H1 (cell line): ENCODE results near the gene PHTF1. TPM values are rescaled to one million over a fixed set of nuclear protein-coding genes. Genes with fewer than 3 reads are reported as not detected.

Experiments used
- CTCF ChIA-PET: fragments of 300-600 bp; sonication (Branson Sonifier 250); formaldehyde crosslinking; loops from one replicate; lab custom pipeline; 2021; ENCODE audit not compliant: partially characterized antibody; lab: Charles Lee
- POLR2A ChIA-PET: fragments of 300-600 bp; sonication (Branson Sonifier 250); formaldehyde crosslinking; loops from one replicate; lab custom pipeline; 2021; ENCODE audit warnings: inconsistent platforms; ENCODE audit not compliant: partially characterized antibody; lab: Charles Lee
- DNase-seq, 2 experiments: peaks; one replicate each; pipeline versions ENCODE4 v3.0.0 to v3.0.0-alpha.2; 2010 to 2022; ENCODE audit warnings: low spot score in 2 of 2, low read depth in 1 of 2, mixed read lengths in 1 of 2
- FAIRE-seq: peaks from 2 replicates; lab custom pipeline; 2011; peaks lifted over from hg19 to GRCh38; lab: Jason Lieb, UNC
- H2AFZ ChIP-seq: 2 replicates; pipeline ENCODE4 v1.8.1; 2012; ENCODE audit warnings: low read length, inconsistent platforms
- H2AK5ac ChIP-seq: 2 replicates; pipeline ENCODE4 v1.6.1; 2013; ENCODE audit warnings: low read depth, low read length
- H2BK120ac ChIP-seq: replicated peaks from 2 replicates; pipeline ENCODE3; 2013; ENCODE audit warnings: low read depth, low read length, inconsistent platforms
- H2BK12ac ChIP-seq: 2 replicates; pipeline ENCODE4 v1.6.1; 2013; ENCODE audit warnings: low read depth, low read length
- H2BK15ac ChIP-seq: 2 replicates; pipeline ENCODE4 v1.6.1; 2013; ENCODE audit warnings: low read length
- H2BK20ac ChIP-seq: 2 replicates; pipeline ENCODE4 v1.6.1; 2013; ENCODE audit warnings: low read length
- H2BK5ac ChIP-seq: 2 replicates; pipeline ENCODE4 v1.6.1; 2013; ENCODE audit warnings: low read depth, low read length
- H3K14ac ChIP-seq: 2 replicates; pipeline ENCODE4 v1.6.1; 2013; ENCODE audit warnings: inconsistent platforms; ENCODE audit not compliant: insufficient read length
- H3K18ac ChIP-seq: 2 replicates; pipeline ENCODE4 v1.6.1; 2013; ENCODE audit warnings: low read length; ENCODE audit errors: extremely low read depth
- H3K23ac ChIP-seq: 2 replicates; pipeline ENCODE4 v1.6.1; 2013; ENCODE audit warnings: inconsistent platforms; ENCODE audit not compliant: insufficient read length
- H3K23me2 ChIP-seq: 2 replicates; pipeline ENCODE4 v1.6.1; 2013; ENCODE audit warnings: low read depth, low read length
- H3K27ac ChIP-seq: 2 replicates; pipeline ENCODE4 v1.6.1; 2011; ENCODE audit warnings: low read depth, low read length, inconsistent platforms
- H3K27me3 ChIP-seq, 4 experiments: replicated peaks in 1 of 4; 1 replicate in 1 of 4; 2 replicates in 3 of 4; pipeline versions ENCODE4 v1.6.1 to v1.8.1; 2011 to 2013; ENCODE audit warnings: low read length in 3 of 4, mild to moderate bottlenecking in 3 of 4, inconsistent platforms in 2 of 4, mixed read lengths in 2 of 4, moderate library complexity in 1 of 4; ENCODE audit not compliant: control insufficient read depth in 3 of 4, insufficient read depth in 3 of 4; ENCODE audit errors: extremely low read depth in 1 of 4
- H3K36me3 ChIP-seq, 4 experiments: 2 replicates each; pipeline versions ENCODE4 v1.6.1 to v1.8.1; 2011 to 2013; ENCODE audit warnings: mild to moderate bottlenecking in 4 of 4, low read length in 3 of 4, moderate library complexity in 2 of 4, control low read depth in 1 of 4, inconsistent platforms in 1 of 4; ENCODE audit not compliant: insufficient read depth in 4 of 4, control insufficient read depth in 2 of 4
- H3K4ac ChIP-seq: replicated peaks from 2 replicates; pipeline ENCODE3; 2013; ENCODE audit warnings: low read length, low read depth, mixed read lengths, inconsistent platforms; ENCODE audit not compliant: insufficient read length
- H3K4me1 ChIP-seq, 4 experiments: replicated peaks in 1 of 4; 1 replicate in 1 of 4; 2 replicates in 3 of 4; pipeline versions ENCODE4 v1.6.1 to v1.8.1; 2011 to 2013; ENCODE audit warnings: low read length in 3 of 4, inconsistent platforms in 2 of 4, mixed read lengths in 1 of 4; ENCODE audit not compliant: insufficient read depth in 4 of 4, control insufficient read depth in 3 of 4
- H3K4me2 ChIP-seq, 2 experiments: 2 replicates each; pipeline versions ENCODE4 v1.6.1 to v1.8.1; 2011 to 2013; ENCODE audit warnings: low read depth in 2 of 2, low read length in 2 of 2, control low read depth in 1 of 2, inconsistent platforms in 1 of 2, mild to moderate bottlenecking in 1 of 2; ENCODE audit not compliant: insufficient read depth in 1 of 2
- H3K4me3 ChIP-seq, 4 experiments: fragments of 200-600, 300-600 bp in 1 of 4; sonication (generic), shearing (Covaris generic), sonication (Bioruptor Twin) in 1 of 4; 2 replicates each; pipeline versions ENCODE4 v1.5.1 to v1.8.1; 2011 to 2016; ENCODE audit warnings: low read length in 4 of 4, low read depth in 3 of 4, control low read depth in 2 of 4, inconsistent platforms in 2 of 4, mild to moderate bottlenecking in 2 of 4, mixed read lengths in 1 of 4, moderate library complexity in 1 of 4; ENCODE audit not compliant: insufficient read depth in 2 of 4; ENCODE audit errors: extremely low read depth in 1 of 4
- H3K56ac ChIP-seq: replicated peaks from 2 replicates; pipeline ENCODE3; 2013; ENCODE audit warnings: low read depth, mild to moderate bottlenecking, mixed read lengths, low read length, inconsistent platforms; ENCODE audit not compliant: insufficient read length
- H3K79me1 ChIP-seq: 2 replicates; pipeline ENCODE4 v1.6.1; 2013; ENCODE audit warnings: low read depth, low read length, control low read depth
- H3K79me2 ChIP-seq, 2 experiments: 2 replicates each; pipeline versions ENCODE4 v1.6.1 to v1.8.1; 2012 to 2013; ENCODE audit warnings: low read length in 2 of 2, mild to moderate bottlenecking in 2 of 2, inconsistent platforms in 1 of 2; ENCODE audit not compliant: insufficient read depth in 2 of 2, control insufficient read depth in 1 of 2
- H3K9ac ChIP-seq, 4 experiments: replicated peaks in 1 of 4; 1 replicate in 1 of 4; 2 replicates in 3 of 4; pipeline versions ENCODE4 v1.6.1 to v1.8.1; 2011 to 2013; ENCODE audit warnings: low read depth in 3 of 4, low read length in 3 of 4, control low read depth in 2 of 4, mild to moderate bottlenecking in 2 of 4, moderate library complexity in 2 of 4, inconsistent platforms in 1 of 4; ENCODE audit errors: extremely low read depth in 1 of 4
- H3K9me3 ChIP-seq, 2 experiments: 2 replicates each; pipeline versions ENCODE4 v1.6.1 to v1.8.1; 2012 to 2013; ENCODE audit warnings: mild to moderate bottlenecking in 2 of 2, moderate library complexity in 2 of 2, control low read depth in 1 of 2, inconsistent platforms in 1 of 2, low read depth in 1 of 2, low read length in 1 of 2, mixed read lengths in 1 of 2; ENCODE audit not compliant: insufficient read depth in 2 of 2
- H4K20me1 ChIP-seq, 2 experiments: replicated peaks in 1 of 2; 2 replicates each; pipeline versions ENCODE3 to v1.8.1; 2011 to 2013; ENCODE audit warnings: inconsistent platforms in 2 of 2, low read length in 2 of 2, mild to moderate bottlenecking in 1 of 2; ENCODE audit not compliant: insufficient read depth in 2 of 2, control insufficient read depth in 1 of 2
- H4K5ac ChIP-seq: 2 replicates; pipeline ENCODE4 v1.6.1; 2013; ENCODE audit warnings: low read length, low read depth, mixed read lengths, inconsistent platforms; ENCODE audit not compliant: insufficient read length
- H4K8ac ChIP-seq: 2 replicates; pipeline ENCODE4 v1.8.0; 2013; ENCODE audit warnings: mild to moderate bottlenecking, moderate library complexity, low read length, inconsistent platforms; ENCODE audit not compliant: insufficient read depth; ENCODE audit errors: extremely low read depth
- H4K91ac ChIP-seq: replicated peaks from 2 replicates; pipeline ENCODE3; 2013; ENCODE audit warnings: low read length, mixed read lengths, inconsistent platforms; ENCODE audit not compliant: insufficient read length
- TEAD4 ChIP-seq: IDR thresholded peaks from 2 replicates; pipeline ENCODE4 v1.6.1; 2012; ENCODE audit warnings: low read depth, low read length, inconsistent platforms, mixed read lengths
- WGBS, 2 experiments: shearing (Covaris generic) in 1 of 2; methylation state at CpG; one replicate each; pipeline versions ENCODE4 v1.1.6 to v1.1.7; 2013 to 2015; ENCODE audit warnings: low lambda C conversion rate in 2 of 2, mixed read lengths in 2 of 2, inconsistent platforms in 1 of 2, low coverage in 1 of 2, missing lambda C conversion rate in 1 of 2; ENCODE audit not compliant: insufficient replicate concordance in 2 of 2, insufficient coverage in 1 of 2, insufficient read length in 1 of 2; ENCODE audit errors: extremely low coverage in 1 of 2, missing lambda C conversion rate in 1 of 2; 5-methylcytosine and 5-hydroxymethylcytosine counted together
- polyA plus RNA-seq, 7 experiments: library from polyadenylated mRNA; depleted of rRNA in 3 of 7; stranded (reverse) in 5 of 7; unstranded in 2 of 7; fragments of >200 nt in 5 of 7; fragments of 200-250 nt in 2 of 7; gene quantifications; 1 replicate in 5 of 7; 2 replicates in 1 of 7; 4 replicates in 1 of 7; pipeline versions ENCODE4 v1.2.1 to v1.2.3, GENCODE V29; 2011 to 2013; ENCODE audit warnings: missing spikeins in 2 of 7, mixed read lengths in 2 of 7
- total RNA-seq: library from RNA; stranded (reverse); fragmentation: NEBNext Ultra II Directional; extraction: Animal tissue kit (Norgen Biotek cat#: 25700); gene quantifications from 2 replicates; pipeline ENCODE4 v1.2.1, GENCODE V29; 2021

PHTF1 gene
- total and polyA plus RNA-seq, 2 of the 8 experiments (the other 6 are each of a cell fraction or from before 2014, with no cell fraction given), result 9.1 to 26.9 TPM

DNA sequence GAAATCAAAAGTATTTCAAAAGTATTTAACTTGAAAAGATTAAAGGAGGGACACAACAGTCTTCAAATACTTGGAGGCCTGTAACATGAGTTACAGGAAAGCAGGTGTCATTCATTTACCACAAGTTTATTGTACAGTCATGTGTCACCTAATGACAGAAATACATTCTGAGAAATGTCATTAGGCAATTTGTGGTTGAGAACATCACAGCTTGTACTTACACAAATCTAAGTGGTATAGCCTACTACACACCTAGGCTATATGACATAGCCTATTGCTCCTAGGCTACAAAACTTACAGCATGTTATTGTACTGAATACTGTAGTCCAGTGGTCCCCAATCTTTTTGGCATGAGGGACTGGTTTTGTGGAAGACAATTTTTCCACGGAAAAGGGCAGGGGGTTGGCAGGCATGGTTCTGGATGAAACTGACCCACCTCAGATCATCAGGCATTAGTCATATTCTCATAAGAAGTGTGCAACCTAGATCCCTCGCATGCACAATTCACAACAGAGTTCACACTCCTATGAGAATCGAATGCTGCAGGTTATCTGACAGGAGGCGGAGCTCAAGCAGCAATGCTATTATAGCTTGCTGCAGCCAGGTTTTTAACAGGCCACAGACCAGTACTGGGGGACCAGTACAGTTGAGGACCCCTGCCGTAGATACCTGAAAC lies 25.0 kb upstream of the PHTF1 start:
- no peak overlapping the region for H2BK15ac ChIP-seq
- no peak overlapping the region for H4K91ac ChIP-seq
- H3K27me3 ChIP-seq, result no peaks in the 10 kb centered on the region
- H3K9me3 ChIP-seq, result no peaks in the 10 kb centered on the region
- no peak overlapping the region for H3K14ac ChIP-seq
- H3K23me2 ChIP-seq, result no peaks in the 10 kb centered on the region
- ChIA-PET POLR2A (interaction anchor here (0.6 to 1.1 kb wide), 3 partner anchors 7 to 120 kb away, joined by 3 read pairs; no protein-coding TSS in a partner anchor), CTCF (interaction anchor here (0.6 to 1.2 kb wide), 2 partner anchors 14 to 1066 kb away, joined by 3 read pairs; a partner anchor contains a TSS)
- no peak overlapping the region for H2BK20ac ChIP-seq
- no peak overlapping the region for H3K56ac ChIP-seq
- peaks cover 0 to 58% of the 10 kb centered on the region in 2 experiments; a peak in 2 of 4 replicates for H3K79me2 ChIP-seq
- no peak overlapping the region for H3K9ac ChIP-seq
- no peak overlapping the region for H2AFZ ChIP-seq
- H2BK120ac ChIP-seq, result no peak overlapping the region
- TF ChIP-seq TEAD4, result no peak
- no peak overlapping the region for H3K27ac ChIP-seq
- no peak overlapping the region for H3K4me3 ChIP-seq
- peaks cover 2 to 7% of the 10 kb centered on the region in 2 experiments for H4K20me1 ChIP-seq
- H3K4me2 ChIP-seq, result no peak overlapping the region
- FAIRE-seq, result no peak
- H2AK5ac ChIP-seq, result no peak overlapping the region
- no peak overlapping the region for H3K18ac ChIP-seq
- no peak overlapping the region for H2BK12ac ChIP-seq
- H4K8ac ChIP-seq, result no peak overlapping the region
- no peak overlapping the region for H3K4ac ChIP-seq
- H3K36me3 ChIP-seq, result no peaks in the 10 kb centered on the region
- 97% methylated on average over 5 of the region's 5 CpGs; no CpG with 5 or more reads in 1 of the 2 experiments for WGBS, 2 experiments
- H3K4me1 ChIP-seq, result peaks cover 0 to 3% (median under 1%) of the 10 kb centered on the region in 4 experiments; a peak in 4 of 7 replicates
- H2BK5ac ChIP-seq, result no peak overlapping the region
- peaks cover 4% of the 10 kb centered on the region; the same call in 1 of the 2 replicates for H3K79me1 ChIP-seq
- no peak for DNase-seq
- no peak overlapping the region for H3K23ac ChIP-seq
- no peak overlapping the region for H4K5ac ChIP-seq
